IPS DF 4.7 (cell line): ENCODE data around the gene BCO1.
"Not testable (repeated sequence)": the region's sequence is repeated elsewhere in the genome, so short reads cannot be mapped to it uniquely, and the experiment has no call there.

ENCODE experiments used
- DNase-seq: peaks from one replicate; pipeline ENCODE4 v3.0.0-alpha.2; 2013; ENCODE audit warnings: low spot score; ENCODE audit errors: extremely low read depth

BCO1 gene

GRCh38 chr16:81238296-81239011 lies at the start of gene BCO1:
BCO1 (plus strand) TSS chr16:81238689; CDS start chr16:81238909, 220 bp downstream.
- DNase-seq: no peak

- DNase-seq: no peak
These were observed 49.3 kb upstream of the BCO1 start for GRCh38 chr16:81189100-81189664.

GRCh38 chr16:81190667-81191066 lies 47.8 kb upstream of the BCO1 start:
- no peak for DNase-seq

GRCh38 chr16:81195885-81196534 lies 42.5 kb upstream of the BCO1 start:
- no peak for DNase-seq

GRCh38 chr16:81198635-81199034 lies 39.9 kb upstream of the BCO1 start:
- no peak for DNase-seq

GRCh38 chr16:81201267-81201666 lies 37.2 kb upstream of the BCO1 start:
- DNase-seq: no peak

- DNase-seq: no peak
These were observed 33.5 kb upstream of the BCO1 start for GRCh38 chr16:81204798-81205680.

GRCh38 chr16:81207076-81207475 lies 31.4 kb upstream of the BCO1 start:
- DNase-seq: no peak

GRCh38 chr16:81210807-81211206 lies 27.7 kb upstream of the BCO1 start:
- no peak for DNase-seq

- no peak for DNase-seq
These were observed 25.5 kb upstream of the BCO1 start for GRCh38 chr16:81212830-81213465.

GRCh38 chr16:81214745-81215166 lies 23.7 kb upstream of the BCO1 start:
- no peak for DNase-seq

- DNase-seq: no peak
These were observed 22.4 kb upstream of the BCO1 start for GRCh38 chr16:81216114-81216513.

- DNase-seq: no peak
These were observed 21.8 kb upstream of the BCO1 start for GRCh38 chr16:81216706-81217105.

GRCh38 chr16:81219151-81219550 lies 19.3 kb upstream of the BCO1 start:
- DNase-seq: no peak

GRCh38 chr16:81220349-81220748 lies 18.1 kb upstream of the BCO1 start:
- DNase-seq: no peak

GRCh38 chr16:81221731-81222130 lies 16.8 kb upstream of the BCO1 start:
- DNase-seq: no peak

GRCh38 chr16:81224824-81225223 lies 13.7 kb upstream of the BCO1 start:
- no peak for DNase-seq

- not testable (repeated sequence) for DNase-seq
These were observed 12.8 kb upstream of the BCO1 start for GRCh38 chr16:81225697-81226096.

- DNase-seq: no peak
These were observed 10.7 kb upstream of the BCO1 start for GRCh38 chr16:81227785-81228184.

- no peak for DNase-seq
These were observed 8.7 kb upstream of the BCO1 start for GRCh38 chr16:81229811-81230210.

GRCh38 chr16:81231014-81231413 lies 7.5 kb upstream of the BCO1 start:
- no peak for DNase-seq
